NCI-H345 treated with DMSO at 0.1 percent for 48 hours (cell line): ENCODE data around the gene PML.
A peak's percentile ranks its signal among the peaks of the same experiment; 100 is the strongest.

Experiments
- DNase-seq: peaks from one replicate; lab custom pipeline; 2025; ENCODE audit not compliant: unreplicated experiment; lab: John Stamatoyannopoulos, UW

Gene PML

GRCh38 chr15:73984208-73984979, 10.1 kb upstream of the PML start:
- no peak for DNase-seq

GRCh38 chr15:73985101-73985873, 9.2 kb upstream of the PML start:
- DNase-seq: no peak

- DNase-seq: no peak
These were observed 8.3 kb upstream of the PML start for GRCh38 chr15:73986055-73986775.

- no peak for DNase-seq
These were observed 7.8 kb upstream of the PML start for GRCh38 chr15:73986776-73987056.

GRCh38 chr15:73987250-73987649, 7.3 kb upstream of the PML start:
- no peak for DNase-seq

- DNase-seq: no peak
These were observed 6.7 kb upstream of the PML start for GRCh38 chr15:73987681-73988444.

- no peak for DNase-seq
These were observed 6.0 kb upstream of the PML start for GRCh38 chr15:73988445-73988969.

- no peak for DNase-seq
These were observed 5.3 kb upstream of the PML start for GRCh38 chr15:73989001-73989798.

GRCh38 chr15:73990250-73991005, 4.1 kb upstream of the PML start:
- no peak for DNase-seq

- no peak for DNase-seq
These were observed 3.3 kb upstream of the PML start for GRCh38 chr15:73991260-73991659.

GRCh38 chr15:73991726-73992593, 2.6 kb upstream of the PML start, which contains the start of gene STOML1:
TSS of gene STOML1 (minus strand) at chr15:73992295. CDS start at chr15:73992223, 72 bp downstream.
- DNase-seq: peak; percentile 61

- DNase-seq: no peak
These were observed 2.0 kb upstream of the PML start for GRCh38 chr15:73992594-73992898.

GRCh38 chr15:73993211-73993994, 1.1 kb upstream of the PML start:
- DNase-seq: no peak

GRCh38 chr15:73994912-73995622, 551 bp downstream of the PML start:
- DNase-seq: no peak

- no peak for DNase-seq
These were observed 1.8 kb downstream of the PML start for GRCh38 chr15:73996267-73996666.

GRCh38 chr15:73996939-73997338, 2.4 kb downstream of the PML start:
- DNase-seq: no peak

GRCh38 chr15:73997986-73998385, 3.5 kb downstream of the PML start:
- DNase-seq: no peak
